ENCODE results near the gene CNTNAP2. TPM values are rescaled to one million over a fixed set of nuclear protein-coding genes. Genes with fewer than 3 reads are reported as not detected.

The CNTNAP2 gene
- total RNA-seq, 3 donors from 2014 or later (not counting 1 experiment from before 2014, with no cell fraction given): 0.18 to 1.1 TPM; not detected in 1

DNA sequence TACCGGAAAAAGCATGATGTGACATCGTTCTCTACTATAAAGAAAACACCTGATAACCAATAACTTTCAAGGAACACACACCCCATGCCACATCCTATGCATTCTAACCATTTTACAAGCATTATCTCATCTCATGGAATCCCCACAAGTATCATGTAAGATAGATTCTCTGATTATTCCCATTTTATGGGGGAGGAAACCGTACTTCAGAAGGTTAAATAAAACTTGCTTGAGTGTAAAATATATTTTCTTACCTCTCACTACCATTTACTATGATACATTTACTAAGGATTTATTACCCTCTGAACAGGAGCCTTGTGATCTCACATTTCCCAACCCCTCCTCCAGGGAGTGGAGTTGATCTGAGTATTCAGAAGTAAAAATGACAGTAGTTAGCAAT, 522.7 kb downstream of the CNTNAP2 start:
- no peaks in the 10 kb centered on the region for H3K36me3 Mint-ChIP-seq
- intact Hi-C loops (cut with micrococcal nuclease): no loop called here
- no peak for DNase-seq
- no peaks in the 10 kb centered on the region for H3K4me1 ChIP-seq (ENCODE audit: control insufficient read depth, insufficient read depth, low read length)
- TF ChIP-seq, protein P1, sequence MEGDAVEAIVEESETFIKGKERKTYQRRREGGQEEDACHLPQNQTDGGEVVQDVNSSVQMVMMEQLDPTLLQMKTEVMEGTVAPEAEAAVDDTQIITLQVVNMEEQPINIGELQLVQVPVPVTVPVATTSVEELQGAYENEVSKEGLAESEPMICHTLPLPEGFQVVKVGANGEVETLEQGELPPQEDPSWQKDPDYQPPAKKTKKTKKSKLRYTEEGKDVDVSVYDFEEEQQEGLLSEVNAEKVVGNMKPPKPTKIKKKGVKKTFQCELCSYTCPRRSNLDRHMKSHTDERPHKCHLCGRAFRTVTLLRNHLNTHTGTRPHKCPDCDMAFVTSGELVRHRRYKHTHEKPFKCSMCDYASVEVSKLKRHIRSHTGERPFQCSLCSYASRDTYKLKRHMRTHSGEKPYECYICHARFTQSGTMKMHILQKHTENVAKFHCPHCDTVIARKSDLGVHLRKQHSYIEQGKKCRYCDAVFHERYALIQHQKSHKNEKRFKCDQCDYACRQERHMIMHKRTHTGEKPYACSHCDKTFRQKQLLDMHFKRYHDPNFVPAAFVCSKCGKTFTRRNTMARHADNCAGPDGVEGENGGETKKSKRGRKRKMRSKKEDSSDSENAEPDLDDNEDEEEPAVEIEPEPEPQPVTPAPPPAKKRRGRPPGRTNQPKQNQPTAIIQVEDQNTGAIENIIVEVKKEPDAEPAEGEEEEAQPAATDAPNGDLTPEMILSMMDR (IDR thresholded peaks at IDR 0.05): no peak
- no peak overlapping the region for H3K4me3 Mint-ChIP-seq
- ATAC-seq: no peak
- no peak overlapping the region for H3K27ac Mint-ChIP-seq
- 100% methylated on average over 2 of the region's 3 CpGs for WGBS (ENCODE audit: insufficient coverage)
- H3K4me3 ChIP-seq (ENCODE audit: low read length): no peak overlapping the region
- no peaks in the 10 kb centered on the region for H3K4me1 Mint-ChIP-seq
- H3K36me3 ChIP-seq (ENCODE audit: control insufficient read depth, insufficient read depth, low read length): no peaks in the 10 kb centered on the region
- no peaks in the 10 kb centered on the region for H3K27me3 ChIP-seq (ENCODE audit: control insufficient read depth, insufficient read depth, low read length)
- H3K9me3 ChIP-seq (ENCODE audit: control insufficient read depth, insufficient read depth, low read length): no peaks in the 10 kb centered on the region
- H3K27me3 Mint-ChIP-seq (ENCODE audit: low read depth in 2 of 2): no peaks in the 10 kb centered on the region
- H3K27ac ChIP-seq (ENCODE audit: low read length): no peak overlapping the region
- peaks cover 3 to 6% of the 10 kb centered on the region in 2 donors for H3K9me3 Mint-ChIP-seq

DNA sequence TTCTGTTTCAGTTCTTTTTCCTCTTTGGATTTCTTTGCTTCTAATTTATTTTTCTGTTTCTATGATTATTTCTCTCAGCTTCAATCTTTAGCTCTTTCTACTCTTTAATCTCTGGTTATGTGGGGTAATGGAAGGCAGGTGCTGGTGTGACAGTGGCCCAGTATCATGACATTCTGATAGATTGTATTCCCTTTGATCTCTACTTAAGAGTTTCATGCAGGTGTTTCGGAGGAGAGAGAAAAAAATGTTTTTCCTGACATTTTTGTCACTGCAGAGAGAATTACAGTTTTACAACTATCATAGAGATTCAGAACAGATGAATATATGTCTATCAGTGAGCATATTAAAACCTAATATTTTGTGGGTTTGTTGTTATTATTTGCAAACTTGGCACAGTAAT, 524.9 kb downstream of the CNTNAP2 start:
- intact Hi-C loops (cut with micrococcal nuclease): no loop called here

DNA sequence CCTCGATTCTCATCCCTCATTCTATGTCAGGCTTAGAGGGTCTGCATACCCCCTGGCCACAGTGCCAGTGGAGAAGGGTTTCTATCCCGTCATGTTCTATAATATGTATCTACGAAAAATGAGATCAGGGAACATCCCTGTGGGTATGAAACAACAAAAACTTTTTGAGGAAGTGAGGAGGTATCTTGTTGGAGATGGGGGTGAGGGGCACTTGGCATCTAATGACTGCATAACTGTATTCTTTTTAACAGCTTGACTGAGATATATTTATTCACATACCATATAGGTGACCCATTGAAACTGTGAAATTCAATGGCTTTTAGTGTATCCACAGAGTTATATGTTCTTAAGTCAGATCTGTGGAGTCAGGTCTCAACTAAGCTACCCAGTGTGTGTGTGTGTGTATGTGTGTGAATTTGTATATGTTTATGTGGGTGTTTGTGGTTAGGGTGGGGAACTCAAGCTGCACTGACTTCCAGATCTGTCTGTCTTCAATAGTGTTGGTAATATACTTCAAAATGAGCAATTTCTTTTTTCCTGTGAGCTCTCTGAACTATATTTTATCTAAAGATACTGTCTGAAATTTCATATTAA, 528.9 kb downstream of the CNTNAP2 start:
- Histone ChIP-seq H3K4me1 (ENCODE audit: control insufficient read depth, insufficient read depth, low read length) (no peaks in the 10 kb centered on the region), H3K4me3 (ENCODE audit: low read length) (no peak overlapping the region), H3K36me3 (ENCODE audit: control insufficient read depth, insufficient read depth, low read length) (no peaks in the 10 kb centered on the region), H3K27me3 (ENCODE audit: control insufficient read depth, insufficient read depth, low read length) (no peaks in the 10 kb centered on the region), H3K27ac (ENCODE audit: low read length) (no peak overlapping the region), H3K9me3 (ENCODE audit: control insufficient read depth, insufficient read depth, low read length) (peaks cover 4% of the 10 kb centered on the region)
- no peaks in the 10 kb centered on the region for H3K4me1 Mint-ChIP-seq
- H3K27me3 Mint-ChIP-seq (ENCODE audit: low read depth in 2 of 2): no peaks in the 10 kb centered on the region
- no peak overlapping the region for H3K27ac Mint-ChIP-seq
- H3K36me3 Mint-ChIP-seq: no peaks in the 10 kb centered on the region
- no peak overlapping the region for H3K4me3 Mint-ChIP-seq
- TF ChIP-seq, protein P1 (IDR thresholded peaks at IDR 0.05): no peak
- DNase-seq (no peak), ATAC-seq (peak in 1 of 3 donors; percentile 53)
- peaks cover 5 to 9% of the 10 kb centered on the region in 2 donors for H3K9me3 Mint-ChIP-seq
- WGBS (ENCODE audit: insufficient coverage): 82% methylated on average over 2 of the region's 3 CpGs
- intact Hi-C loops (cut with micrococcal nuclease): no loop called here

More for the DNA sequence above, 524.9 kb downstream of the CNTNAP2 start:
- H3K9me3 Mint-ChIP-seq: peaks cover 5 to 6% of the 10 kb centered on the region in 2 donors
- H3K4me3 Mint-ChIP-seq: no peak overlapping the region
- no peaks in the 10 kb centered on the region for H3K27me3 Mint-ChIP-seq (ENCODE audit: low read depth in 2 of 2)
- DNase-seq (no peak), ATAC-seq (no peak)
- no peak overlapping the region for H3K27ac ChIP-seq (ENCODE audit: low read length)
- no peak overlapping the region for H3K27ac Mint-ChIP-seq
- WGBS (ENCODE audit: insufficient coverage): no CpG with 5 or more reads among the region's 1 CpG
- no peaks in the 10 kb centered on the region for H3K36me3 Mint-ChIP-seq
- no peaks in the 10 kb centered on the region for H3K4me1 ChIP-seq (ENCODE audit: control insufficient read depth, insufficient read depth, low read length)
- no peaks in the 10 kb centered on the region for H3K9me3 ChIP-seq (ENCODE audit: control insufficient read depth, insufficient read depth, low read length)
- no peak overlapping the region for H3K4me3 ChIP-seq (ENCODE audit: low read length)
- TF ChIP-seq, protein P1 (IDR thresholded peaks at IDR 0.05): no peak
- H3K27me3 ChIP-seq (ENCODE audit: control insufficient read depth, insufficient read depth, low read length): no peaks in the 10 kb centered on the region
- no peaks in the 10 kb centered on the region for H3K4me1 Mint-ChIP-seq
- no peaks in the 10 kb centered on the region for H3K36me3 ChIP-seq (ENCODE audit: control insufficient read depth, insufficient read depth, low read length)

DNA sequence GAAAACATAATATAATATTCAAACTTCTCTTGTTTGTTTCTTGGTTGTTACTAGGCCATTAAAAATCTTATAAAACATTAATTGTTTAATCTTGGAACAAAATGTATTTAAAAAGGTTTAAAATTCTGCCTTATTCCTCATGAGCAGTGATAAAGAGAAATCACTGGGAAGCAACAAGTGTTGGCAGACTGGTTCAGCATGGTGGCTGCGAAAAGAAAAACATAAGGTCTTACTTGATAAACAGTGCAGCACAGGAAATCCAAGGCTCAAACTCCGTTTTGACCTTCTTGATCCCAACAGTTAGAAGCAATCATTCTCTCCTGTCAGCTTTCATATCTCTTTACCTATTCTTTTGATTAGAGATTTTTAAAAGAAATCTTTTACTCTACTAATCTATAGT, 530.8 kb downstream of the CNTNAP2 start:
- peaks cover 2 to 3% of the 10 kb centered on the region in 2 donors for H3K9me3 Mint-ChIP-seq
- no peaks in the 10 kb centered on the region for H3K36me3 Mint-ChIP-seq
- Histone ChIP-seq H3K27ac (ENCODE audit: low read length) (no peak overlapping the region), H3K27me3 (ENCODE audit: control insufficient read depth, insufficient read depth, low read length) (no peaks in the 10 kb centered on the region), H3K4me1 (ENCODE audit: control insufficient read depth, insufficient read depth, low read length) (no peaks in the 10 kb centered on the region), H3K4me3 (ENCODE audit: low read length) (no peak overlapping the region), H3K9me3 (ENCODE audit: control insufficient read depth, insufficient read depth, low read length) (peaks cover 4% of the 10 kb centered on the region), H3K36me3 (ENCODE audit: control insufficient read depth, insufficient read depth, low read length) (no peaks in the 10 kb centered on the region)
- no peak for ATAC-seq
- no peak overlapping the region for H3K4me3 Mint-ChIP-seq
- TF ChIP-seq, protein P1 (IDR thresholded peaks at IDR 0.05): no peak
- H3K4me1 Mint-ChIP-seq: no peaks in the 10 kb centered on the region
- 83% methylated on average over 2 of the region's 2 CpGs for WGBS (ENCODE audit: insufficient coverage)
- no peak for DNase-seq
- no peaks in the 10 kb centered on the region for H3K27me3 Mint-ChIP-seq (ENCODE audit: low read depth in 2 of 2)
- intact Hi-C loops (cut with micrococcal nuclease): no loop called here
- no peak overlapping the region for H3K27ac Mint-ChIP-seq

Data from natural killer cell (primary cell).